22Rv1 (cell line): Measurements from ENCODE around the gene SLCO3A1.

Experiments used
- H3K27ac ChIP-seq: fragments of 450-650 bp; 2 replicates; pipeline ENCODE4 v1.5.1; 2017
- ZFX ChIP-seq: fragments of 450-650 bp; IDR thresholded peaks from 2 replicates; pipeline ENCODE4 v1.6.1; 2017; ENCODE audit warnings: antibody characterized with exemption, borderline replicate concordance
- TF ChIP-seq, protein P1 (sequence below): fragments of 450-650 bp; IDR thresholded peaks from 2 replicates; pipeline ENCODE4 v1.5.1; 2017; ENCODE audit warnings: mild to moderate bottlenecking

Gene SLCO3A1

DNA sequence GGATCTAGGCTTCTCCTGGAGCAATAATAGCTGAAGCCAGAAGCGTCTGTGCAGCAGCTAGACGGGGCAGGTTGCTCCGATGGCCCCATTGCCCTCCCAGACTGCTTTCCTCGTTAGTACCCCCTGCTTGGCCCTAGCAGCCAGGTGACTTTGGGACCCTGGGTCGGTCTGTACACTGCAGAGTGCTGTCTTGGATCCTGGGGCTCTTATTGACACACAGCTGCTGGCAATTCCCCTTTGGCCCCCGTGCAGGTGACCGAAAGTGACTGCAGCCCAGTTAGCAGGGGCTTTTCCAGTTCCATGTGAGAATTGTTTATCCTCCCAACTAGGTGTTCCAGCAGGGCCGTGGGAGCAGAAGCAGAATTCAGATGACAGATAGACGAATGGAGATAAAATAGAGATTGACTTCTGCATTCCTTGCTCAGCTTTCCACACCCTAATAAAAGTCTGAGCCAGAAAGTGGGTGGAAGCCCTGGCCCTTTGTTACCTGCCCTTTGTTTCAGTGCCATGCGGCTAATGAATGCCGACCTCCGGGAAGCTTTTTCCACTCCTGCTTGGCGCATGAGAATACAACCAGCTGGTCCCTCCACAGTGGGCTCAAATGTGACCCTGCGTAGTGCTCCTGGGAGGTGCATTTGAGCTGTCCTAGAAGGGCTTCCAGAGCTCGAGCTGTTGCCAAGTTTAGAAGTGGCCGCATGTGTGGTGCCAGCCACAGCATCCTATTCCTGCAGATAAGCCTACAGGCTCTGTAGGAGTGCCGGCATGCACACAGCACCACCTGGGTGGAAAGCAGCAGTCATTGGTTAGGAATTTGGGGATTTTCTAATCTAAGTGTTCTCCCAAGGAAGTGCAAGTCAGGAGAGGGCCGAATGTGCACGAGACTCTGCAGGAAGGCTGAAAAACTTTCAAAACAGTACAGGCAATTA lies 94.4 kb downstream of the SLCO3A1 start:
- H3K27ac ChIP-seq = no peak overlapping the region
- TF ChIP-seq ZFX = no peak
- TF ChIP-seq, protein P1, sequence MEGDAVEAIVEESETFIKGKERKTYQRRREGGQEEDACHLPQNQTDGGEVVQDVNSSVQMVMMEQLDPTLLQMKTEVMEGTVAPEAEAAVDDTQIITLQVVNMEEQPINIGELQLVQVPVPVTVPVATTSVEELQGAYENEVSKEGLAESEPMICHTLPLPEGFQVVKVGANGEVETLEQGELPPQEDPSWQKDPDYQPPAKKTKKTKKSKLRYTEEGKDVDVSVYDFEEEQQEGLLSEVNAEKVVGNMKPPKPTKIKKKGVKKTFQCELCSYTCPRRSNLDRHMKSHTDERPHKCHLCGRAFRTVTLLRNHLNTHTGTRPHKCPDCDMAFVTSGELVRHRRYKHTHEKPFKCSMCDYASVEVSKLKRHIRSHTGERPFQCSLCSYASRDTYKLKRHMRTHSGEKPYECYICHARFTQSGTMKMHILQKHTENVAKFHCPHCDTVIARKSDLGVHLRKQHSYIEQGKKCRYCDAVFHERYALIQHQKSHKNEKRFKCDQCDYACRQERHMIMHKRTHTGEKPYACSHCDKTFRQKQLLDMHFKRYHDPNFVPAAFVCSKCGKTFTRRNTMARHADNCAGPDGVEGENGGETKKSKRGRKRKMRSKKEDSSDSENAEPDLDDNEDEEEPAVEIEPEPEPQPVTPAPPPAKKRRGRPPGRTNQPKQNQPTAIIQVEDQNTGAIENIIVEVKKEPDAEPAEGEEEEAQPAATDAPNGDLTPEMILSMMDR = no peak

DNA sequence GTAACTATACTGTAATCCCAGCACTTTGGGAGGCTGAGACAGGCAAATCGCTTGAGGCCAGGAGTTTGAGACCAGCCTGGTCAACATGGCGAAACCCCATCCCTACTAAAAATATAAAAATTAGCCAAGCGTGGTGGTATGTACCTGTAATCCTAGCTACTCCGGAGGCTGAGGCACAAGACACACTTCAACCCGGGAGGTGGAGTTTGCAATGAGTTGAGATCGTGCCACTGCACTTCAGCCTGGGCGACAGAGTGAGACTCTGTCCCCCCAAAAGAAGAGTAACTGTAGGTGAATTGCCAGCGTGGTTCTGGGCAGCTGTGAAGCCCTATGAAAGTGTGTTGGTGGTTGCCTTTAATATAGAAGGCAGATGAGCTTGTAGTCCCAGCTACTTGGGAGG lies 95.9 kb downstream of the SLCO3A1 start:
- no peak overlapping the region for H3K27ac ChIP-seq
- TF ChIP-seq, protein P1 = no peak
- no peak for TF ChIP-seq ZFX

GRCh38 chr15:91950054-91950453 lies 96.5 kb downstream of the SLCO3A1 start:
- no peak overlapping the region for H3K27ac ChIP-seq
- no peak for TF ChIP-seq ZFX
- TF ChIP-seq, protein P1 = no peak

DNA sequence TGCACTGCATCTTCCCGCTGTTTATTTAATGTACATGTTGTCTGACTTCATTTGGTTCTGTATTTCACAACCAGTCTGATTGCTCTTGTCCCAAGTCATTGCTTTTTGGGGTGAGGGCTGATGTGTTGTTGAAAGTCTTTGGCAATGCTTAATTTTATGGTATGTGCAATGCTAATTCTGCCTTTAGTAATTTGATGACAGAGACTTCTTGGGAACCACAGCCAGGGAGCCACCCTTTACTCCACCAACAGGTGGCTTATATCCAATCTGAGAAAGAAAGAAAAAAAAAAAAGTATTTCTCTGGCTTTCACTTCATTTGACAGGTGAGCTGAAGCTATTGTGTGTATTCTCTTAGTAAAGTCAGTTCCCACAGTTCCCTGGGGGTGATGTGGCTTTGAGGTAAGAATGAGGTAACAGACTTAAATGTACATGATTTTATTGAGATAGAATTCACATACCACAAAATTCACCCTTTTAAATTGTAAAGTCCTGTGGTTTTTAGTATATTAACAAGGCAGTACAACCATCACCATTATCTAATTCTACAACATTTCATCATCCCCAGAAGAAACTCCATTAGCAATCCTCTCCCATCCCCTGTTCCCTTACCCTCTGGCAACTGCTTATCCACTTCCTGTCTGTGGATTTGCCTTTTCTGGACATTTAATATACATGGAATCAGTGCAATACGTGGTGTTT lies 97.3 kb downstream of the SLCO3A1 start:
- H3K27ac ChIP-seq = no peak overlapping the region

GRCh38 chr15:91952216-91952615 lies 98.7 kb downstream of the SLCO3A1 start:
- no peak overlapping the region for H3K27ac ChIP-seq
- TF ChIP-seq, protein P1 = no peak
- TF ChIP-seq ZFX = no peak

More for the DNA sequence above, 97.3 kb downstream of the SLCO3A1 start:
- no peak for TF ChIP-seq ZFX
- TF ChIP-seq, protein P1 = no peak

DNA sequence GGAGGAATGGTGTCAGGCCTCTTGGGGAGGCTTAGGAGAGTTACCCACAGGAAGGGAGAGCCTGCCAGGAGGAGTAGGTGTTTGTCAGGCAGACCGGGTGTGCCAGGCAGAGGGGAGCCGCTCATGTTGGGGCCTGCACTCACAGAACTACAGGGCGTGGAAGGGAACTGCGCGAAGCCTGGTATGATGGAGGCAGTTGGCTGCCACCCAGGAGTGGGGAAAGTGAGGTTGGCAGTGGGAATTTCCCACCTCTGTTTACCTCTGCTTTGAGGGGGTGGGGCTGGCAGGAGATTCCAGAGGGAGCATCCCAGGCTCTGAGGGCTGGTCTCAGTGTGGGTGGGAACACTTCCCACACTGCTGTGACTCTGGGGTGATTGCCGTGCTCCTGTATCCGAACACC lies 99.9 kb downstream of the SLCO3A1 start:
- H3K27ac ChIP-seq = no peak overlapping the region
- TF ChIP-seq, protein P1 = no peak

GRCh38 chr15:91954292-91954691 lies 100.8 kb downstream of the SLCO3A1 start:
- no peak overlapping the region for H3K27ac ChIP-seq
- TF ChIP-seq, protein P1 = no peak
- TF ChIP-seq ZFX = no peak
